K562 (cell line): Measurements from ENCODE around the gene COQ8B. TPM values are rescaled to one million over a fixed set of nuclear protein-coding genes. Genes with fewer than 3 reads are reported as not detected.

Experiments
- CBFA2T2 ChIP-seq: fragments of 450-650 bp; conservative IDR thresholded peaks from 2 replicates; pipeline ENCODE4 v1.6.1; 2017; ENCODE audit warnings: mild to moderate bottlenecking
- CC2D1A ChIP-seq: fragments of 450-650 bp; IDR thresholded peaks from 2 replicates; pipeline ENCODE4 v1.6.1; 2017; ENCODE audit warnings: mild to moderate bottlenecking
- NFYB ChIP-seq: IDR thresholded peaks from 2 replicates; pipeline ENCODE4 v1.6.1; 2011; ENCODE audit warnings: mild to moderate bottlenecking, moderate library complexity; ENCODE audit not compliant: insufficient read length; ENCODE audit errors: extremely low read depth
- RAD51 ChIP-seq: fragments of 450-650 bp; IDR thresholded peaks from 2 replicates; pipeline ENCODE4 v1.7.1; 2016; ENCODE audit warnings: low read depth, mild to moderate bottlenecking, borderline replicate concordance
- TAF1 ChIP-seq: IDR thresholded peaks from 2 replicates; pipeline ENCODE4 v1.6.1; 2011; ENCODE audit warnings: mild to moderate bottlenecking, low read length, moderate library complexity; ENCODE audit not compliant: insufficient read depth, control insufficient read depth, severe bottlenecking; ENCODE audit errors: extremely low read depth
- polyA plus RNA-seq, 8 experiments: library from polyadenylated mRNA; depleted of rRNA in 4 of 8; stranded (reverse) in 5 of 8; unstranded in 3 of 8; fragments of >200 nt; fragmentation: Nextera tagmentation in 2 of 8; fragmentation: Illumina TruSeq in 1 of 8; extraction: Ambion mirVana in 2 of 8; extraction: Trizol in 1 of 8; gene quantifications; 2 replicates each; pipeline versions ENCODE4 v1.2.1 to v1.2.3, GENCODE V29; 2011 to 2014; ENCODE audit warnings: inconsistent platforms in 1 of 8, missing spikeins in 1 of 8
- total RNA-seq, 7 experiments: library from RNA; depleted of rRNA in 6 of 7; stranded (reverse); fragments of >200 nt in 6 of 7; fragmentation: Illumina TruSeq in 2 of 7; extraction: Trizol in 2 of 7; gene quantifications; 2 replicates each; pipeline versions ENCODE4 v1.2.1 to v1.2.3, GENCODE V29; 2011 to 2021; ENCODE audit warnings: low replicate concordance in 1 of 7
- TF ChIP-seq, protein P1 (sequence below): fragments of 450-650 bp; IDR thresholded peaks from 2 replicates; pipeline ENCODE4 v1.6.1; 2016; ENCODE audit warnings: mild to moderate bottlenecking, moderate library complexity
- TF ChIP-seq, protein P2 (sequence below): sonication (generic); formaldehyde crosslinking; IDR thresholded peaks from 2 replicates; pipeline ENCODE4 v1.9.0; 2022; ENCODE audit warnings: mild to moderate bottlenecking, missing genetic modification reagents
- TF ChIP-seq, protein P3 (sequence below): sonication (generic); formaldehyde crosslinking; IDR thresholded peaks from 2 replicates; pipeline ENCODE4 v1.9.0; 2022; ENCODE audit warnings: mild to moderate bottlenecking, missing genetic modification reagents
- TF ChIP-seq, protein P4 (sequence below): fragments of 450-650 bp; IDR thresholded peaks from 2 replicates; pipeline ENCODE4 v1.6.1; 2016; ENCODE audit warnings: mild to moderate bottlenecking
- TF ChIP-seq, protein P5 (sequence below): sonication (generic); formaldehyde crosslinking; IDR thresholded peaks from 2 replicates; pipeline ENCODE4 v1.5.0; 2020; ENCODE audit warnings: missing genetic modification reagents

COQ8B gene
- total and polyA plus RNA-seq, 9 of the 15 experiments (the other 6 are each of a cell fraction or from before 2014, with no cell fraction given): 0.41 to 32.3 (median 12.9) TPM

DNA sequence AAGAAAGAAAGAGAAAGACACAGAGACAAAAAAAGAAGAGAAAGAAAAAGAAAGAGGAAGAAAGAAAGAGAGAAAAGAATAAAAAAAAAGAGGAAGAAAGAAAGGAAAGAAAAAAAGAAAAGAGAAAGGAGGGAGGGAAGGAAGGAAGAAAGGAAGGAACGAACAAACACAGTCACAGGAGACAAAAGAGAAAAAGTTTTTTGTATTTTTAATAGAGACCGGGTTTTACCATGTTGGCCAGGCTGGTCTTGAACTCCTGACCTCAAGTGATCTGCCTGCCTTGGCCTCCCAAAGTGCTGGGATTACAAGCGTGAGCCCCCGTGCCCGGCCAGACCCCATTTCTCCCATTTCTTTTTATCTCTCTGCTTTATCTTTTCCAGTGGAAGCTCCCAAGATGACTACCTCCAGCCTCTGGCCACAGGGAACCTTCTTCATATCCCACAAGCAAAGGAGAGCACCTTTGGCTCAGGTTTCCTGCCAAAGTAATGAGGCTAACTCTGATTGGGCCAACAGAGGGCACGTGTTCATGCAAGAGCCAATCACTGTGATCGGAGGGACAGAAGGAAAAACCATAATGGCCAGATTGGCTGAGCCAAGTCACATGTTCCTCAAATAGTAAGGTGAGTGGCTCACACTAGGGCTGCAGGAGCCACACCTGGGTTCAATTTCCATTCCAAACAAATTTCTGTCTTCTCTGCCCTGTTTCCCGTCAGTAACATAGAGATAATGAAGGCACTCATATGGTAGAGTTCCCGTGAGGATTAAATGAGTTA is 66.6 kb downstream of the COQ8B start (continued):
- TF ChIP-seq, protein P1, sequence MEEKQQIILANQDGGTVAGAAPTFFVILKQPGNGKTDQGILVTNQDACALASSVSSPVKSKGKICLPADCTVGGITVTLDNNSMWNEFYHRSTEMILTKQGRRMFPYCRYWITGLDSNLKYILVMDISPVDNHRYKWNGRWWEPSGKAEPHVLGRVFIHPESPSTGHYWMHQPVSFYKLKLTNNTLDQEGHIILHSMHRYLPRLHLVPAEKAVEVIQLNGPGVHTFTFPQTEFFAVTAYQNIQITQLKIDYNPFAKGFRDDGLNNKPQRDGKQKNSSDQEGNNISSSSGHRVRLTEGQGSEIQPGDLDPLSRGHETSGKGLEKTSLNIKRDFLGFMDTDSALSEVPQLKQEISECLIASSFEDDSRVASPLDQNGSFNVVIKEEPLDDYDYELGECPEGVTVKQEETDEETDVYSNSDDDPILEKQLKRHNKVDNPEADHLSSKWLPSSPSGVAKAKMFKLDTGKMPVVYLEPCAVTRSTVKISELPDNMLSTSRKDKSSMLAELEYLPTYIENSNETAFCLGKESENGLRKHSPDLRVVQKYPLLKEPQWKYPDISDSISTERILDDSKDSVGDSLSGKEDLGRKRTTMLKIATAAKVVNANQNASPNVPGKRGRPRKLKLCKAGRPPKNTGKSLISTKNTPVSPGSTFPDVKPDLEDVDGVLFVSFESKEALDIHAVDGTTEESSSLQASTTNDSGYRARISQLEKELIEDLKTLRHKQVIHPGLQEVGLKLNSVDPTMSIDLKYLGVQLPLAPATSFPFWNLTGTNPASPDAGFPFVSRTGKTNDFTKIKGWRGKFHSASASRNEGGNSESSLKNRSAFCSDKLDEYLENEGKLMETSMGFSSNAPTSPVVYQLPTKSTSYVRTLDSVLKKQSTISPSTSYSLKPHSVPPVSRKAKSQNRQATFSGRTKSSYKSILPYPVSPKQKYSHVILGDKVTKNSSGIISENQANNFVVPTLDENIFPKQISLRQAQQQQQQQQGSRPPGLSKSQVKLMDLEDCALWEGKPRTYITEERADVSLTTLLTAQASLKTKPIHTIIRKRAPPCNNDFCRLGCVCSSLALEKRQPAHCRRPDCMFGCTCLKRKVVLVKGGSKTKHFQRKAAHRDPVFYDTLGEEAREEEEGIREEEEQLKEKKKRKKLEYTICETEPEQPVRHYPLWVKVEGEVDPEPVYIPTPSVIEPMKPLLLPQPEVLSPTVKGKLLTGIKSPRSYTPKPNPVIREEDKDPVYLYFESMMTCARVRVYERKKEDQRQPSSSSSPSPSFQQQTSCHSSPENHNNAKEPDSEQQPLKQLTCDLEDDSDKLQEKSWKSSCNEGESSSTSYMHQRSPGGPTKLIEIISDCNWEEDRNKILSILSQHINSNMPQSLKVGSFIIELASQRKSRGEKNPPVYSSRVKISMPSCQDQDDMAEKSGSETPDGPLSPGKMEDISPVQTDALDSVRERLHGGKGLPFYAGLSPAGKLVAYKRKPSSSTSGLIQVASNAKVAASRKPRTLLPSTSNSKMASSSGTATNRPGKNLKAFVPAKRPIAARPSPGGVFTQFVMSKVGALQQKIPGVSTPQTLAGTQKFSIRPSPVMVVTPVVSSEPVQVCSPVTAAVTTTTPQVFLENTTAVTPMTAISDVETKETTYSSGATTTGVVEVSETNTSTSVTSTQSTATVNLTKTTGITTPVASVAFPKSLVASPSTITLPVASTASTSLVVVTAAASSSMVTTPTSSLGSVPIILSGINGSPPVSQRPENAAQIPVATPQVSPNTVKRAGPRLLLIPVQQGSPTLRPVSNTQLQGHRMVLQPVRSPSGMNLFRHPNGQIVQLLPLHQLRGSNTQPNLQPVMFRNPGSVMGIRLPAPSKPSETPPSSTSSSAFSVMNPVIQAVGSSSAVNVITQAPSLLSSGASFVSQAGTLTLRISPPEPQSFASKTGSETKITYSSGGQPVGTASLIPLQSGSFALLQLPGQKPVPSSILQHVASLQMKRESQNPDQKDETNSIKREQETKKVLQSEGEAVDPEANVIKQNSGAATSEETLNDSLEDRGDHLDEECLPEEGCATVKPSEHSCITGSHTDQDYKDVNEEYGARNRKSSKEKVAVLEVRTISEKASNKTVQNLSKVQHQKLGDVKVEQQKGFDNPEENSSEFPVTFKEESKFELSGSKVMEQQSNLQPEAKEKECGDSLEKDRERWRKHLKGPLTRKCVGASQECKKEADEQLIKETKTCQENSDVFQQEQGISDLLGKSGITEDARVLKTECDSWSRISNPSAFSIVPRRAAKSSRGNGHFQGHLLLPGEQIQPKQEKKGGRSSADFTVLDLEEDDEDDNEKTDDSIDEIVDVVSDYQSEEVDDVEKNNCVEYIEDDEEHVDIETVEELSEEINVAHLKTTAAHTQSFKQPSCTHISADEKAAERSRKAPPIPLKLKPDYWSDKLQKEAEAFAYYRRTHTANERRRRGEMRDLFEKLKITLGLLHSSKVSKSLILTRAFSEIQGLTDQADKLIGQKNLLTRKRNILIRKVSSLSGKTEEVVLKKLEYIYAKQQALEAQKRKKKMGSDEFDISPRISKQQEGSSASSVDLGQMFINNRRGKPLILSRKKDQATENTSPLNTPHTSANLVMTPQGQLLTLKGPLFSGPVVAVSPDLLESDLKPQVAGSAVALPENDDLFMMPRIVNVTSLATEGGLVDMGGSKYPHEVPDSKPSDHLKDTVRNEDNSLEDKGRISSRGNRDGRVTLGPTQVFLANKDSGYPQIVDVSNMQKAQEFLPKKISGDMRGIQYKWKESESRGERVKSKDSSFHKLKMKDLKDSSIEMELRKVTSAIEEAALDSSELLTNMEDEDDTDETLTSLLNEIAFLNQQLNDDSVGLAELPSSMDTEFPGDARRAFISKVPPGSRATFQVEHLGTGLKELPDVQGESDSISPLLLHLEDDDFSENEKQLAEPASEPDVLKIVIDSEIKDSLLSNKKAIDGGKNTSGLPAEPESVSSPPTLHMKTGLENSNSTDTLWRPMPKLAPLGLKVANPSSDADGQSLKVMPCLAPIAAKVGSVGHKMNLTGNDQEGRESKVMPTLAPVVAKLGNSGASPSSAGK: peak; percentile 74
- TF ChIP-seq, protein P2, sequence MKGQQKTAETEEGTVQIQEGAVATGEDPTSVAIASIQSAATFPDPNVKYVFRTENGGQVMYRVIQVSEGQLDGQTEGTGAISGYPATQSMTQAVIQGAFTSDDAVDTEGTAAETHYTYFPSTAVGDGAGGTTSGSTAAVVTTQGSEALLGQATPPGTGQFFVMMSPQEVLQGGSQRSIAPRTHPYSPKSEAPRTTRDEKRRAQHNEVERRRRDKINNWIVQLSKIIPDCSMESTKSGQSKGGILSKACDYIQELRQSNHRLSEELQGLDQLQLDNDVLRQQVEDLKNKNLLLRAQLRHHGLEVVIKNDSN: peak; percentile 99
- TF ChIP-seq, protein P3, sequence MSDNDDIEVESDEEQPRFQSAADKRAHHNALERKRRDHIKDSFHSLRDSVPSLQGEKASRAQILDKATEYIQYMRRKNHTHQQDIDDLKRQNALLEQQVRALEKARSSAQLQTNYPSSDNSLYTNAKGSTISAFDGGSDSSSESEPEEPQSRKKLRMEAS (CRISPR knock-in tag): peak; percentile 36; the same call in 1 of the 2 replicates
- TF ChIP-seq CBFA2T2: peak; percentile 68
- TF ChIP-seq, protein P4, sequence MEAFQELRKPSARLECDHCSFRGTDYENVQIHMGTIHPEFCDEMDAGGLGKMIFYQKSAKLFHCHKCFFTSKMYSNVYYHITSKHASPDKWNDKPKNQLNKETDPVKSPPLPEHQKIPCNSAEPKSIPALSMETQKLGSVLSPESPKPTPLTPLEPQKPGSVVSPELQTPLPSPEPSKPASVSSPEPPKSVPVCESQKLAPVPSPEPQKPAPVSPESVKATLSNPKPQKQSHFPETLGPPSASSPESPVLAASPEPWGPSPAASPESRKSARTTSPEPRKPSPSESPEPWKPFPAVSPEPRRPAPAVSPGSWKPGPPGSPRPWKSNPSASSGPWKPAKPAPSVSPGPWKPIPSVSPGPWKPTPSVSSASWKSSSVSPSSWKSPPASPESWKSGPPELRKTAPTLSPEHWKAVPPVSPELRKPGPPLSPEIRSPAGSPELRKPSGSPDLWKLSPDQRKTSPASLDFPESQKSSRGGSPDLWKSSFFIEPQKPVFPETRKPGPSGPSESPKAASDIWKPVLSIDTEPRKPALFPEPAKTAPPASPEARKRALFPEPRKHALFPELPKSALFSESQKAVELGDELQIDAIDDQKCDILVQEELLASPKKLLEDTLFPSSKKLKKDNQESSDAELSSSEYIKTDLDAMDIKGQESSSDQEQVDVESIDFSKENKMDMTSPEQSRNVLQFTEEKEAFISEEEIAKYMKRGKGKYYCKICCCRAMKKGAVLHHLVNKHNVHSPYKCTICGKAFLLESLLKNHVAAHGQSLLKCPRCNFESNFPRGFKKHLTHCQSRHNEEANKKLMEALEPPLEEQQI: peak; percentile 43; the same call in 1 of the 2 replicates
- peak; percentile 48; the same call in 1 of the 2 replicates for TF ChIP-seq CC2D1A
- TF ChIP-seq, protein P5, sequence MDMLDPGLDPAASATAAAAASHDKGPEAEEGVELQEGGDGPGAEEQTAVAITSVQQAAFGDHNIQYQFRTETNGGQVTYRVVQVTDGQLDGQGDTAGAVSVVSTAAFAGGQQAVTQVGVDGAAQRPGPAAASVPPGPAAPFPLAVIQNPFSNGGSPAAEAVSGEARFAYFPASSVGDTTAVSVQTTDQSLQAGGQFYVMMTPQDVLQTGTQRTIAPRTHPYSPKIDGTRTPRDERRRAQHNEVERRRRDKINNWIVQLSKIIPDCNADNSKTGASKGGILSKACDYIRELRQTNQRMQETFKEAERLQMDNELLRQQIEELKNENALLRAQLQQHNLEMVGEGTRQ: peak; percentile 98
- TF ChIP-seq RAD51: peak; percentile 96
- TF ChIP-seq TAF1: peak; percentile 17
- TF ChIP-seq NFYB: peak; percentile 100
